Astrocyte (in vitro differentiated cells and primary cell): ENCODE results near the gene CALCOCO1. TPM values are rescaled to one million over a fixed set of nuclear protein-coding genes. Genes with fewer than 3 reads are reported as not detected.

ENCODE experiments used
- DNase-seq: peaks from one replicate; pipeline ENCODE4 v3.0.0-alpha.2; 2010; ENCODE audit warnings: low read depth
- FAIRE-seq: peaks from 2 replicates; lab custom pipeline; 2011; peaks lifted over from hg19 to GRCh38; lab: Jason Lieb, UNC
- H2AFZ ChIP-seq: 2 replicates; pipeline ENCODE4 v1.6.0; 2012; ENCODE audit warnings: low read depth, low read length, inconsistent platforms
- H3K27ac ChIP-seq: 2 replicates; pipeline ENCODE4 v1.5.1; 2011; ENCODE audit warnings: low read depth, low read length, inconsistent platforms
- H3K27me3 ChIP-seq: 2 replicates; pipeline ENCODE4 v1.6.0; 2011; ENCODE audit warnings: low read length, inconsistent platforms; ENCODE audit not compliant: insufficient read depth
- H3K36me3 ChIP-seq: 2 replicates; pipeline ENCODE4 v1.5.1; 2011; ENCODE audit warnings: low read length, inconsistent platforms; ENCODE audit not compliant: insufficient read depth
- H3K4me1 ChIP-seq: 2 replicates; pipeline ENCODE4 v1.5.1; 2011; ENCODE audit warnings: low read length, inconsistent platforms; ENCODE audit not compliant: insufficient read depth
- H3K4me2 ChIP-seq: 2 replicates; pipeline ENCODE4 v1.6.0; 2012; ENCODE audit warnings: low read length, inconsistent platforms
- H3K4me3 ChIP-seq: 2 replicates; pipeline ENCODE4 v1.5.1; 2011; ENCODE audit warnings: low read depth, mild to moderate bottlenecking, low read length, inconsistent platforms; ENCODE audit not compliant: insufficient read depth
- H3K79me2 ChIP-seq: 2 replicates; pipeline ENCODE4 v1.6.0; 2012; ENCODE audit warnings: mild to moderate bottlenecking, low read length, inconsistent platforms; ENCODE audit not compliant: insufficient read depth
- H3K9ac ChIP-seq: 2 replicates; pipeline ENCODE4 v1.6.0; 2012; ENCODE audit warnings: mild to moderate bottlenecking, low read length, inconsistent platforms
- H3K9me3 ChIP-seq: 2 replicates; pipeline ENCODE4 v1.5.1; 2012; ENCODE audit warnings: low read depth, mild to moderate bottlenecking, low read length, inconsistent platforms; ENCODE audit not compliant: insufficient read depth
- H4K20me1 ChIP-seq: 2 replicates; pipeline ENCODE4 v1.6.0; 2012; ENCODE audit warnings: low read length, inconsistent platforms; ENCODE audit not compliant: insufficient read depth
- H3K27ac Mint-ChIP-seq: one replicate; pipeline ENCODE4 v1.8.0; 2021; ENCODE audit warnings: mild to moderate bottlenecking, mixed read lengths; ENCODE audit not compliant: unreplicated experiment
- H3K27me3 Mint-ChIP-seq: one replicate; pipeline ENCODE4 v1.8.0; 2021; ENCODE audit warnings: low read depth, mixed read lengths; ENCODE audit not compliant: unreplicated experiment
- H3K36me3 Mint-ChIP-seq: one replicate; pipeline ENCODE4 v1.8.0; 2021; ENCODE audit warnings: low read depth, mixed read lengths; ENCODE audit not compliant: unreplicated experiment
- H3K4me1 Mint-ChIP-seq: one replicate; pipeline ENCODE4 v1.8.0; 2021; ENCODE audit warnings: low read depth, mixed read lengths; ENCODE audit not compliant: unreplicated experiment
- H3K4me3 Mint-ChIP-seq: one replicate; pipeline ENCODE4 v1.8.0; 2021; ENCODE audit warnings: mild to moderate bottlenecking, moderate library complexity, mixed read lengths; ENCODE audit not compliant: unreplicated experiment
- H3K9me3 Mint-ChIP-seq: one replicate; pipeline ENCODE4 v1.8.0; 2021; ENCODE audit warnings: mild to moderate bottlenecking, mixed read lengths; ENCODE audit not compliant: unreplicated experiment
- EZH2 ChIP-seq: IDR thresholded peaks from 2 replicates; pipeline ENCODE4 v1.6.1; 2012; ENCODE audit warnings: mild to moderate bottlenecking, low read length, inconsistent platforms; ENCODE audit not compliant: insufficient read depth
- total RNA-seq: library from RNA; stranded (reverse); gene quantifications from 2 replicates; pipeline ENCODE4 v1.2.1, GENCODE V29; 2021
- TF ChIP-seq, protein P1 (sequence below): IDR thresholded peaks from 2 replicates; pipeline ENCODE4 v1.5.1; 2011; ENCODE audit warnings: low read depth, mild to moderate bottlenecking, inconsistent platforms, low read length, moderate library complexity; ENCODE audit not compliant: insufficient read depth

The CALCOCO1 gene
- total RNA-seq, 1 donor from 2014 or later = 85.2 TPM

DNA sequence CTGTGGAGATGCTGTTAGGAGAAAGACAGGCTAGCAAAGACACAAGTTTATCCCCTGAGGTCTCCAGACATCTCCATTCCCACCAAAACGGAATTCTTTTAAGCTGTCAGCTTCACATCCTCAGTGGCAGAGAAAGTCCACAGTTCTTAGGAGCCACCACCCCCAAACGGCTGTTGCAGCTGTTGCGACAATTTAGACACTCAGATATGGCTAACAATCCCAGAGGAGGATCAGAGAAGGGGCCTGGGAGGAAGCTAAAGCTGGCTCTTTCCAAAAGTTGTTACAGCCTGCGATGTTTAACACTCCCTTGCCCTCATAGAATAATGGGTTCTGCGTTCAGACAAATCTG lies 49.5 kb downstream of the CALCOCO1 start:
- peak overlapping the region; percentile 93 for H2AFZ ChIP-seq
- peaks cover 24% of the 10 kb centered on the region for H3K4me1 ChIP-seq
- H3K4me1 Mint-ChIP-seq = peaks cover 1% of the 10 kb centered on the region
- H3K79me2 ChIP-seq = peaks cover 24% of the 10 kb centered on the region
- no peaks in the 10 kb centered on the region for H3K36me3 ChIP-seq
- DNase-seq (no peak), FAIRE-seq (no peak)
- H3K9me3 ChIP-seq = no peaks in the 10 kb centered on the region
- no peaks in the 10 kb centered on the region for H3K9me3 Mint-ChIP-seq
- peak overlapping the region; percentile 55 for H3K27ac Mint-ChIP-seq
- H3K4me2 ChIP-seq = peak overlapping the region; percentile 81
- H3K4me3 Mint-ChIP-seq = no peak overlapping the region
- H3K4me3 ChIP-seq = no peak overlapping the region
- H3K27me3 Mint-ChIP-seq = peaks cover 7% of the 10 kb centered on the region
- no peak overlapping the region for H3K9ac ChIP-seq
- no peaks in the 10 kb centered on the region for H4K20me1 ChIP-seq
- TF ChIP-seq, protein P1, sequence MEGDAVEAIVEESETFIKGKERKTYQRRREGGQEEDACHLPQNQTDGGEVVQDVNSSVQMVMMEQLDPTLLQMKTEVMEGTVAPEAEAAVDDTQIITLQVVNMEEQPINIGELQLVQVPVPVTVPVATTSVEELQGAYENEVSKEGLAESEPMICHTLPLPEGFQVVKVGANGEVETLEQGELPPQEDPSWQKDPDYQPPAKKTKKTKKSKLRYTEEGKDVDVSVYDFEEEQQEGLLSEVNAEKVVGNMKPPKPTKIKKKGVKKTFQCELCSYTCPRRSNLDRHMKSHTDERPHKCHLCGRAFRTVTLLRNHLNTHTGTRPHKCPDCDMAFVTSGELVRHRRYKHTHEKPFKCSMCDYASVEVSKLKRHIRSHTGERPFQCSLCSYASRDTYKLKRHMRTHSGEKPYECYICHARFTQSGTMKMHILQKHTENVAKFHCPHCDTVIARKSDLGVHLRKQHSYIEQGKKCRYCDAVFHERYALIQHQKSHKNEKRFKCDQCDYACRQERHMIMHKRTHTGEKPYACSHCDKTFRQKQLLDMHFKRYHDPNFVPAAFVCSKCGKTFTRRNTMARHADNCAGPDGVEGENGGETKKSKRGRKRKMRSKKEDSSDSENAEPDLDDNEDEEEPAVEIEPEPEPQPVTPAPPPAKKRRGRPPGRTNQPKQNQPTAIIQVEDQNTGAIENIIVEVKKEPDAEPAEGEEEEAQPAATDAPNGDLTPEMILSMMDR = no peak
- no peaks in the 10 kb centered on the region for H3K27me3 ChIP-seq
- H3K27ac ChIP-seq = no peak overlapping the region
- H3K36me3 Mint-ChIP-seq = no peaks in the 10 kb centered on the region

DNA sequence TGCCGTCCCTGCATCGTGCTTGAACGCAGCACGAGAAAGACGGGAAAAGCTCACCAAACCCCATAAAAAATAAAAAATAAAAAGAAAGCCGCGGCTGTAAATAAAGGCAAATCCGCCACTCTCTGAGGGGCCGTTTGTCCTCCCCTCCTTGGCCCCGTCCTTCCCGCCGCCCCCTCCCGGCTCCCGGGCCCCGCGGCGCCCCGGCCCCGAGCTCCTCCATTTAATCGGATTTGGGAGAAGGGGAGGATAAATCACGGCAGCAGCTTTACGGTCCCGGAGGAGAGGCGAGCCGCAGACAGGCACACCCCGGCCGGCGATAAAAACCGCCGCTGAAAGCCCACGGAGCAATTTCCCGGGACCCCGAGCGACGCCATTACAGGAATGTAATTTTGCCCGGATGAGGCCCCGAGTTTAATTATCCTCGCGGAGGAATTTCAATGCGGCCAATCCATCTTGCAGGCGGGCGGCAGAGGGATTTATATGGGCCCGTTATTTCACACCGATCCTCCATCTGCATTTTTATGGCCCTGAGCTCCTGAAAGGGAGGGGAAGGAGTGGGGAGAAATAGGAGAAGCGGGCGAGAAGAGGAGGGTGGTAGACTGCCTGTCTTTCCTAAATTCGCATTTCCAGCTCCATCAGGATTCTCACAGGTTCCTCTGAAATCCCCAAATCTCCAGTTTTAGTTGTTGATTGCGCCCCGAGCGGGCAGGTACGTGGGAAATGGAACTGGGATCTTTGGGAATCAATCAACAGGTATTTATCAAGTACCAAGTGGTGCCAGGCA lies 50.0 kb downstream of the CALCOCO1 start:
- peaks cover 24% of the 10 kb centered on the region for H3K4me1 ChIP-seq
- H3K36me3 Mint-ChIP-seq = peaks cover 2% of the 10 kb centered on the region
- H4K20me1 ChIP-seq = no peaks in the 10 kb centered on the region
- TF ChIP-seq, protein P1 = no peak
- no peak for TF ChIP-seq EZH2
- peak overlapping the region; percentile 93 for H2AFZ ChIP-seq
- H3K36me3 ChIP-seq = no peaks in the 10 kb centered on the region
- peak overlapping the region; percentile 81 for H3K4me2 ChIP-seq
- H3K9me3 Mint-ChIP-seq = no peaks in the 10 kb centered on the region
- H3K4me3 ChIP-seq = peak overlapping the region; percentile 48
- no peaks in the 10 kb centered on the region for H3K27me3 ChIP-seq
- peak overlapping the region; percentile 68 for H3K9ac ChIP-seq
- H3K79me2 ChIP-seq = peaks cover 30% of the 10 kb centered on the region
- no peaks in the 10 kb centered on the region for H3K9me3 ChIP-seq
- DNase-seq = no peak
- H3K27me3 Mint-ChIP-seq = peaks cover 7% of the 10 kb centered on the region
- no peak overlapping the region for H3K4me3 Mint-ChIP-seq
- H3K4me1 Mint-ChIP-seq = peaks cover 3% of the 10 kb centered on the region
- FAIRE-seq = no peak
- H3K27ac ChIP-seq = peak overlapping the region; percentile 67
- peak overlapping the region; percentile 97 for H3K27ac Mint-ChIP-seq

DNA sequence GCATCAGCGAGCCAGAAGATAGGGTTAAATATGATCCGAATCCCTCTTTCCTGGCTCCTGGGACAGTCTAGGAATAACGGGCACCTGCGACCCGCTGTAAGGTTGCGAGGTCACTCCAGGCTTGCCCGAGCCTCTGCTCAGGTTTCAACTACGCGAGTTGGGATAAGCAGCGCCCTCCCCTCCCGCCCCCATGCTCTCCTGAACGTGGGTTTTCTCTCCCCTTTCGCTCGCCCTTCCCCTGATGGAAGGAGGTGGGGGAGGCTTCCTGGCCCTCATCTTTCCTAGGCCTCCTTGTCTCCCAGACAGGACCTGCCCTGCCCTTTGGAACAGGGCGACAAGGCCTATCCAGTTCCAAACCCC lies 50.6 kb downstream of the CALCOCO1 start:
- H3K4me1 ChIP-seq = peaks cover 24% of the 10 kb centered on the region
- no peaks in the 10 kb centered on the region for H4K20me1 ChIP-seq
- peaks cover 30% of the 10 kb centered on the region for H3K79me2 ChIP-seq
- Mint-ChIP-seq H3K36me3 (peaks cover 3% of the 10 kb centered on the region), H3K9me3 (no peaks in the 10 kb centered on the region), H3K27ac (peak overlapping the region; percentile 97), H3K4me1 (peaks cover 3% of the 10 kb centered on the region), H3K4me3 (peak overlapping the region; percentile 99), H3K27me3 (peaks cover 7% of the 10 kb centered on the region)
- FAIRE-seq (no peak), DNase-seq (no peak)
- no peak for TF ChIP-seq EZH2
- TF ChIP-seq, protein P1 = no peak
- no peaks in the 10 kb centered on the region for H3K27me3 ChIP-seq
- peak overlapping the region; percentile 81 for H3K4me2 ChIP-seq
- peak overlapping the region; percentile 93 for H2AFZ ChIP-seq
- no peaks in the 10 kb centered on the region for H3K36me3 ChIP-seq
- H3K4me3 ChIP-seq = peak overlapping the region; percentile 48
- H3K9me3 ChIP-seq = no peaks in the 10 kb centered on the region
- H3K27ac ChIP-seq = peak overlapping the region; percentile 67
- peak overlapping the region; percentile 68 for H3K9ac ChIP-seq
